HFFc6 (cell line): ENCODE results near the gene C1QTNF7. TPM values are rescaled to one million over a fixed set of nuclear protein-coding genes. Genes with fewer than 3 reads are reported as not detected.

Source experiments
- DNase-seq: peaks from one replicate; pipeline ENCODE4 v3.0.0-alpha.2; 2018
- H3K27ac Mint-ChIP-seq: 2 replicates; pipeline ENCODE4 v1.8.0; 2020; ENCODE audit warnings: mild to moderate bottlenecking, mixed read lengths
- H3K27me3 Mint-ChIP-seq: 2 replicates; pipeline ENCODE4 v1.8.0; 2021; ENCODE audit warnings: mild to moderate bottlenecking, moderate library complexity, mixed read lengths; ENCODE audit not compliant: insufficient read depth
- H3K36me3 Mint-ChIP-seq: 2 replicates; pipeline ENCODE4 v1.8.0; 2021; ENCODE audit warnings: low read depth, mixed read lengths
- H3K4me1 Mint-ChIP-seq: 2 replicates; pipeline ENCODE4 v1.8.0; 2020; ENCODE audit warnings: low read depth, mixed read lengths
- H3K4me3 Mint-ChIP-seq: 2 replicates; pipeline ENCODE4 v1.8.0; 2020; ENCODE audit warnings: mild to moderate bottlenecking, moderate library complexity, mixed read lengths
- H3K9me3 Mint-ChIP-seq: 2 replicates; pipeline ENCODE4 v1.8.0; 2020; ENCODE audit warnings: mild to moderate bottlenecking, mixed read lengths
- total RNA-seq, 6 experiments: library from RNA; stranded (reverse); fragmentation: NEBNext Ultra II Directional; extraction: Animal tissue kit (Norgen Biotek cat#: 25700); gene quantifications; 2 replicates in 1 of 6; 3 replicates in 5 of 6; pipeline ENCODE4 v1.2.3, GENCODE V29; 2021
- TF ChIP-seq, protein P1 (sequence below): fragments of 200-600 bp; sonication (generic); IDR thresholded peaks from 2 replicates; pipeline ENCODE4 v1.5.0; 2021; ENCODE audit warnings: antibody characterized with exemption, mild to moderate bottlenecking

C1QTNF7 gene
- total RNA-seq, 6 experiments from 2014 or later, result 0.15 TPM; not detected in 5

DNA sequence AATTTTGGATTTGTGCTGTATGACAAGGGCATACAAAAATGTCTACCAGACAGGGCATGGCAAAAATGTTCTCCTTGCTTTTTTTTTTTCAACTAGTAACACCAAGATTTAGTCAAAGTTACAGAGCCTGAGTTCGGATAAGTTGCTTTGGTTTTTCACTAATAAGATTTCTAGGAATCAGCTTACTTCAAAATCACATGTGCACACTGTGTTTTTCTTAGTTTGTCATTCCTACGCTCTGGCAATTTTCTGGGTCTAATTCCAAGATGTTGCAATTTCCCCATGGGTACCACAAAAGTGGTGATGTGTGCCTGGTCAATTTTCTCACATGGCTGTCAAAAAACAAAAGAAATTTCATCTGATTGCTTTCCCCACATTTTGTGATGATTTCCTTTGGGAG is 6.3 kb downstream of the C1QTNF7 start:
- peaks cover 17% of the 10 kb centered on the region for H3K4me1 Mint-ChIP-seq
- TF ChIP-seq, protein P1, sequence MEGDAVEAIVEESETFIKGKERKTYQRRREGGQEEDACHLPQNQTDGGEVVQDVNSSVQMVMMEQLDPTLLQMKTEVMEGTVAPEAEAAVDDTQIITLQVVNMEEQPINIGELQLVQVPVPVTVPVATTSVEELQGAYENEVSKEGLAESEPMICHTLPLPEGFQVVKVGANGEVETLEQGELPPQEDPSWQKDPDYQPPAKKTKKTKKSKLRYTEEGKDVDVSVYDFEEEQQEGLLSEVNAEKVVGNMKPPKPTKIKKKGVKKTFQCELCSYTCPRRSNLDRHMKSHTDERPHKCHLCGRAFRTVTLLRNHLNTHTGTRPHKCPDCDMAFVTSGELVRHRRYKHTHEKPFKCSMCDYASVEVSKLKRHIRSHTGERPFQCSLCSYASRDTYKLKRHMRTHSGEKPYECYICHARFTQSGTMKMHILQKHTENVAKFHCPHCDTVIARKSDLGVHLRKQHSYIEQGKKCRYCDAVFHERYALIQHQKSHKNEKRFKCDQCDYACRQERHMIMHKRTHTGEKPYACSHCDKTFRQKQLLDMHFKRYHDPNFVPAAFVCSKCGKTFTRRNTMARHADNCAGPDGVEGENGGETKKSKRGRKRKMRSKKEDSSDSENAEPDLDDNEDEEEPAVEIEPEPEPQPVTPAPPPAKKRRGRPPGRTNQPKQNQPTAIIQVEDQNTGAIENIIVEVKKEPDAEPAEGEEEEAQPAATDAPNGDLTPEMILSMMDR, result no peak
- DNase-seq, result no peak
- no peaks in the 10 kb centered on the region for H3K36me3 Mint-ChIP-seq
- no peak overlapping the region for H3K4me3 Mint-ChIP-seq
- H3K27me3 Mint-ChIP-seq, result peaks cover 2% of the 10 kb centered on the region
- no peak overlapping the region for H3K27ac Mint-ChIP-seq
- H3K9me3 Mint-ChIP-seq, result peaks cover 4% of the 10 kb centered on the region; the same call in 1 of the 2 replicates

DNA sequence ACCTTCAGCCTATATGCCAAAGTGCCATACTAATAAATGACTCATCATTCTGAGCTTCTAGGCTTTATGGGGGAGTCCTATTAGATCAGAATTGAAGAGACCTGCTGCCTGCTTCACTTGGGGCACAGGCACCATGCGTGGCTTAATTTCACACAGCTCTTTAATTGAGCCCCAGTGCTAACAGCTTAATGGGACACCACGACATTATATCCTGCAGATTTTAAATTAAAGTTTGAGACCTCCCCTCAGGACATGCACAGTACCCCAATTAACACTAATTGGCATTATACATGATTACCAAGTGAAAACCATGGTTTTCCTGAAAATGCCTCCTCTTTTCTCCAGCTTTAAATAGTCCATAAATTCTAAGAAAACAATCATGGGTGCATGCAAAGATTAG is 6.8 kb downstream of the C1QTNF7 start:
- H3K4me1 Mint-ChIP-seq, result peaks cover 22% of the 10 kb centered on the region
- no peaks in the 10 kb centered on the region for H3K36me3 Mint-ChIP-seq
- no peak overlapping the region for H3K4me3 Mint-ChIP-seq
- no peak for DNase-seq
- H3K27me3 Mint-ChIP-seq, result peaks cover 2% of the 10 kb centered on the region
- H3K9me3 Mint-ChIP-seq, result peaks cover 4% of the 10 kb centered on the region; the same call in 1 of the 2 replicates
- TF ChIP-seq, protein P1, result no peak
- H3K27ac Mint-ChIP-seq, result no peak overlapping the region

DNA sequence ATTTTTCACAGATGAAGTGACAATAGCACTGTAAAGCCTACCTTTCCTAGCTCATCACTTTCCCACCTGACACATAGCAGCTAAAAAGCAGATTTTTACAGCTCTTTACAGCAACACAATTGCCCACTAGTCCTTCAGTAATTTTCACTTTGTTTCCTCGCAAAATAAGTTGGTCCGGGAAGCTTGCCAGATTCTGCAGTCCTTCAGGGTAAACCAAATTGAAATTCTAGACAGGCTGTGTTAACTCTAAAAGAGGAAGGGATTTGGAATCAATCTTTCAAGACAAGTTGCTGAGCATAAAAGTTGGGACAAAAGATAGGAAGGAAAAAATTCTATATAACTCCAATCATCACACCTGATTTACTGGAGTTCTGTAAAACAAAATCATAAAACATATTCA is 8.7 kb downstream of the C1QTNF7 start:
- Mint-ChIP-seq H3K9me3 (peaks cover 4% of the 10 kb centered on the region; the same call in 1 of the 2 replicates), H3K36me3 (no peaks in the 10 kb centered on the region), H3K27me3 (peaks cover 2% of the 10 kb centered on the region), H3K27ac (no peak overlapping the region), H3K4me1 (peaks cover 22% of the 10 kb centered on the region), H3K4me3 (no peak overlapping the region)
- TF ChIP-seq, protein P1, result no peak
- DNase-seq, result peak; percentile 21

DNA sequence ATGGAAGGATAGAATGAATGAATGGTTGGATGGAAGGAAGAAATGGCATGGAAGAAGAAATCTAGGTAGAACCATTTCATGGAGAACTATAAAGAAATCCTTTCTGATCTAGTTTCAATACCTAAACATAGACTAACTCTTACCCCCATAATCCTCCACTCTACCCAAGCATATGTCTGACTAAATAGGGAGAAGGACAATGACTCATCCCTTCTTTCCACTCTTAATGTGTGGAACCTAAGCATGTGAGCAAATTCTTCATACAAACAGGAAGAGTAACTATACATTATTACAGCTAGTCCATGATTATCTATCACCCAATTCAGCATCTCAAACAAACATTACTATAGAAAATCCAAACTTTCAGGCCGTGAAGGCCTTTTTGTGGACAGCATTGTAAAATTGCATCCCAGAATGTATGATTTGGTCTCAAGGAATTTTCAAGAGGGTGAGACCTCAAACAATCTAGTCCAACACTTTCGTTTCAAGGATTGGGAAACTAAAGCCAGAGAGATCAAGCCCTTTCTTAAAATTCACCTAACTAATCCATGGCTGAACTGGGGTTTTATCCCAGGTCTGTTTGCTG is 11.2 kb downstream of the C1QTNF7 start:
- DNase-seq, result peak; percentile 19
- peak overlapping the region; percentile 10; the same call in 1 of the 2 replicates for H3K27ac Mint-ChIP-seq
- H3K9me3 Mint-ChIP-seq, result no peaks in the 10 kb centered on the region
- TF ChIP-seq, protein P1, result no peak
- H3K4me1 Mint-ChIP-seq, result peaks cover 22% of the 10 kb centered on the region
- no peaks in the 10 kb centered on the region for H3K36me3 Mint-ChIP-seq
- H3K4me3 Mint-ChIP-seq, result no peak overlapping the region
- no peaks in the 10 kb centered on the region for H3K27me3 Mint-ChIP-seq

DNA sequence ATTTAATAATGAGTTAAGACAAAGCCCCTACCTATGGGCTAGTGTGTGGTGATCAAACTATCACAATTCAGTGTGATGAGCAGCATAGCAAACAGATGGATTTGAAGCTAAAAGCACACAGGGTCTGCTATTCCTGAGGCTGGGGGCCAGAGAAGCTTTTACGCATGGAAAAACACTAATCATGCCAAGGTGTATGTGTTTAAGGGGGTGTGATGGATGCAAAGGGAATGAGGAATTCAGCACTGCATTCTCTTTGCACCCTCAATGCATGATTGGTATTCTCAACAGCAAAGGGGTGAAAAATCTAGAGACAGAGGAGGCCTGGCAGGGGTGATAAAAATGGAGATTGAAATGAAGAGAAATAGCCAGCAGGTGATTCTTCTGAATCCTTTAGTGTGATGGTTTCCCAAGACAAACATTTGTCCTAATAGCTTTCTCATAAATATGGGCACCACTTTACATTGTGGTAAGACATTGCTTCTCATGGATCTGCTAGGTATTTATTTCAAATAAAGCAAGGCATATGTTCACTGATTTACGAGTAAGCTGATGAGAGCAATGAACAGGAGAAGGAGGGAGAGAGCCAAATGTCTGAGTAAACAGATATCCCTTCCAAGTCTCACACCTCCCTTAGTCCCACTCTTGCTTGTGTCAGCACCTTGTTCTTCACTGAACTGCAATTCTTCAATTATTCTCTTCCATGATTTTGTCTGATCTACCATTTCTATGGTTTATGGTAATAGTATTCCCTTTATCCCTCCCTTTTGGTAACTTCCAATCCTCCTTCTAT is 15.7 kb downstream of the C1QTNF7 start:
- Mint-ChIP-seq H3K36me3 (no peaks in the 10 kb centered on the region), H3K9me3 (no peaks in the 10 kb centered on the region), H3K4me1 (peaks cover 20% of the 10 kb centered on the region), H3K4me3 (no peak overlapping the region), H3K27me3 (no peaks in the 10 kb centered on the region), H3K27ac (no peak overlapping the region)
- no peak for DNase-seq
- TF ChIP-seq, protein P1, result no peak
